Urinary bladder (tissue), 4 donors: ENCODE results near the gene ZNF672. TPM values are rescaled to one million over a fixed set of nuclear protein-coding genes. Genes with fewer than 3 reads are reported as not detected.
A peak's percentile ranks its signal among the peaks of the same experiment; 100 is the strongest.
"Not testable (repeated sequence)": the region's sequence is repeated elsewhere in the genome, so short reads cannot be mapped to it uniquely, and the experiment has no call there.

Source experiments
- DNase-seq: peaks from one replicate; pipeline ENCODE4 v3.0.0-alpha.2; 2015; ENCODE audit errors: extremely low spot score
- H3K27ac ChIP-seq: one replicate; pipeline ENCODE4 v1.5.1; 2013; ENCODE audit warnings: low read depth, mild to moderate bottlenecking, moderate library complexity
- H3K36me3 ChIP-seq: one replicate; pipeline ENCODE4 v1.6.1; 2013; ENCODE audit warnings: mild to moderate bottlenecking, moderate library complexity; ENCODE audit not compliant: insufficient read depth
- H3K4me1 ChIP-seq: one replicate; pipeline ENCODE4 v1.6.1; 2013; ENCODE audit warnings: mild to moderate bottlenecking, moderate library complexity; ENCODE audit not compliant: insufficient read depth
- H3K4me3 ChIP-seq: one replicate; pipeline ENCODE4 v1.5.1; 2013; ENCODE audit warnings: low read depth, low read length
- WGBS: extraction: QIAGEN DNeasy Blood & Tissue Kit; methylation state at CpG from one replicate; pipeline ENCODE4 v1.1.7; 2013; 5-methylcytosine and 5-hydroxymethylcytosine counted together
- polyA plus RNA-seq: library from polyadenylated mRNA; stranded (reverse); fragments of 200-250 nt; gene quantifications from one replicate; pipeline ENCODE4 v1.2.3, GENCODE V29; 2013
- total RNA-seq: library from RNA; depleted of rRNA; stranded (reverse); fragments of >200 nt; gene quantifications from one replicate; pipeline ENCODE4 v1.2.3, GENCODE V29; 2014
- donor health status: healthy with polysubstance abuse.
- donor health status: healthy.

Gene ZNF672
- total and polyA plus RNA-seq, 2 donors = 12.9 to 32.5 TPM

- Histone ChIP-seq H3K36me3 (no peaks in the 10 kb centered on the region), H3K27ac (peak within 1 kb of the TSS; percentile 83), H3K4me3 (peak within 1 kb of the TSS; percentile 49), H3K4me1 (peaks cover 2% of the 10 kb centered on the region)
- 4% methylated on average over 62 of the region's 62 CpGs for WGBS
- DNase-seq = peak; percentile 90
These were observed 21.2 kb downstream of the ZNF672 start, which contains the start of gene ZNF692 for GRCh38 chr1:248858891-248859889. ZNF692 (minus strand) TSS chr1:248859085; CDS start chr1:248858309, 776 bp downstream.

GRCh38 chr1:248860007-248860406 lies 22.0 kb downstream of the ZNF672 start:
- Histone ChIP-seq H3K36me3 (no peaks in the 10 kb centered on the region), H3K4me1 (peaks cover 2% of the 10 kb centered on the region), H3K4me3 (no peak overlapping the region), H3K27ac (no peak overlapping the region)
- WGBS = 87% methylated on average over 4 of the region's 4 CpGs
- no peak for DNase-seq

GRCh38 chr1:248861616-248862015 lies 23.6 kb downstream of the ZNF672 start:
- Histone ChIP-seq H3K27ac (no peak overlapping the region), H3K36me3 (no peaks in the 10 kb centered on the region), H3K4me1 (peaks cover 2% of the 10 kb centered on the region), H3K4me3 (no peak overlapping the region)
- WGBS = 87% methylated on average over 2 of the region's 2 CpGs
- DNase-seq = no peak

GRCh38 chr1:248862695-248862997 lies 24.6 kb downstream of the ZNF672 start:
- H3K36me3 ChIP-seq = no peaks in the 10 kb centered on the region
- peak overlapping the region; percentile 13 for H3K27ac ChIP-seq
- WGBS = 15% methylated on average over 4 of the region's 4 CpGs
- DNase-seq = no peak
- peaks cover 2% of the 10 kb centered on the region for H3K4me1 ChIP-seq
- H3K4me3 ChIP-seq = peak overlapping the region; percentile 50

GRCh38 chr1:248862998-248863881 lies 25.2 kb downstream of the ZNF672 start:
- H3K27ac ChIP-seq = peak overlapping the region; percentile 13
- peak overlapping the region; percentile 50 for H3K4me3 ChIP-seq
- DNase-seq = no peak
- peaks cover 2% of the 10 kb centered on the region for H3K4me1 ChIP-seq
- H3K36me3 ChIP-seq = no peaks in the 10 kb centered on the region
- 3% methylated on average over 46 of the region's 46 CpGs for WGBS

GRCh38 chr1:248871837-248872401 lies 33.9 kb downstream of the ZNF672 start:
- 96% methylated on average over 3 of the region's 3 CpGs for WGBS
- H3K36me3 ChIP-seq = no peaks in the 10 kb centered on the region
- H3K4me3 ChIP-seq = no peak overlapping the region
- DNase-seq = no peak
- H3K27ac ChIP-seq = no peak overlapping the region
- no peaks in the 10 kb centered on the region for H3K4me1 ChIP-seq

- 1% methylated on average over 31 of the region's 31 CpGs for WGBS
- no peaks in the 10 kb centered on the region for H3K4me1 ChIP-seq
- H3K4me3 ChIP-seq = peak overlapping the region; percentile 55
- DNase-seq = peak; percentile 23
- no peaks in the 10 kb centered on the region for H3K36me3 ChIP-seq
- H3K27ac ChIP-seq = peak overlapping the region; percentile 98
These were observed 34.9 kb downstream of the ZNF672 start for GRCh38 chr1:248872752-248873408.

- Histone ChIP-seq H3K27ac (peak overlapping the region; percentile 98), H3K4me3 (peak overlapping the region; percentile 55), H3K36me3 (no peaks in the 10 kb centered on the region), H3K4me1 (no peaks in the 10 kb centered on the region)
- WGBS = under 1% methylated on average over 41 of the region's 41 CpGs
- DNase-seq = peak; percentile 94
These were observed 35.5 kb downstream of the ZNF672 start for GRCh38 chr1:248873409-248873992.

- WGBS = 2% methylated on average over 23 of the region's 23 CpGs
- H3K4me3 ChIP-seq = peak overlapping the region; percentile 37
- peak overlapping the region; percentile 98 for H3K27ac ChIP-seq
- no peaks in the 10 kb centered on the region for H3K36me3 ChIP-seq
- DNase-seq = peak; percentile 94
- no peaks in the 10 kb centered on the region for H3K4me1 ChIP-seq
These were observed 36.0 kb downstream of the ZNF672 start for GRCh38 chr1:248873993-248874533.

- H3K36me3 ChIP-seq = no peaks in the 10 kb centered on the region
- H3K27ac ChIP-seq = no peak overlapping the region
- H3K4me3 ChIP-seq = no peak overlapping the region
- 68% methylated on average over 1 of the region's 1 CpG for WGBS
- H3K4me1 ChIP-seq = no peaks in the 10 kb centered on the region
- no peak for DNase-seq
These were observed 43.2 kb downstream of the ZNF672 start for GRCh38 chr1:248881261-248881660.

- H3K36me3 ChIP-seq, H3K27ac ChIP-seq, H3K4me1 ChIP-seq, DNase-seq, H3K4me3 ChIP-seq: not testable (repeated sequence)
- 57% methylated on average over 7 of the region's 7 CpGs for WGBS
These were observed 44.4 kb downstream of the ZNF672 start for GRCh38 chr1:248882427-248882826.

- Histone ChIP-seq H3K27ac (no peak overlapping the region), H3K36me3 (no peaks in the 10 kb centered on the region), H3K4me1 (no peaks in the 10 kb centered on the region), H3K4me3 (no peak overlapping the region)
- WGBS = 73% methylated on average over 1 of the region's 1 CpG
- DNase-seq = no peak
These were observed 46.7 kb downstream of the ZNF672 start for GRCh38 chr1:248884632-248885295.
